ENCODE measurements around the gene NOL12.
"Not testable (repeated sequence)": the region's sequence is repeated elsewhere in the genome, so short reads cannot be mapped to it uniquely, and the experiment has no call there.

The NOL12 gene

DNA sequence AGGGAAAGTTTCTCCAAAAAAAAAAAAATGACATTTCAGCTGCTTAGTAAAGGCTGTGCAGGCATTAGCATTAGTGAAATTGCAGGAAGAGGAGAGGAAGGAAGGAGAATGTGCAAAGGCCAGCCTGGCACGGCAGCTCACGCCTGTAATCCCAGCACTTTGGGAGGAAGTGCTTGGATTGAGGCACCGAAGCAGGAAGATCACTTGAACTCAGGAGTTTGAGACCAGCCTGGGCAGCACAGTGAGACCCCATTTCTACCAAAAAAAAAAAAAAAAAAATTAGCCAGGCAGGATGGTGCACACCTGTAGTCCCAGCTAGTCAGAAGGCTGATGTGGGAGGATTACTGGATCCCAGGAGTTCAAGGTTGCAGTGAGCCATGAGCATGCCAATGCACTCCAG, 18.5 kb downstream of the NOL12 start:
- Mint-ChIP-seq H3K9me3 (no peaks in the 10 kb centered on the region), H3K27ac (no peak overlapping the region), H3K4me1 (peaks cover 0 to 2% of the 10 kb centered on the region in 2 donors), H3K36me3 (peaks cover 11 to 17% of the 10 kb centered on the region in 2 donors), H3K4me3 (no peak overlapping the region), H3K27me3 (no peaks in the 10 kb centered on the region)
- no peak for ATAC-seq (replicated peaks)
- no peak for DNase-seq

DNA sequence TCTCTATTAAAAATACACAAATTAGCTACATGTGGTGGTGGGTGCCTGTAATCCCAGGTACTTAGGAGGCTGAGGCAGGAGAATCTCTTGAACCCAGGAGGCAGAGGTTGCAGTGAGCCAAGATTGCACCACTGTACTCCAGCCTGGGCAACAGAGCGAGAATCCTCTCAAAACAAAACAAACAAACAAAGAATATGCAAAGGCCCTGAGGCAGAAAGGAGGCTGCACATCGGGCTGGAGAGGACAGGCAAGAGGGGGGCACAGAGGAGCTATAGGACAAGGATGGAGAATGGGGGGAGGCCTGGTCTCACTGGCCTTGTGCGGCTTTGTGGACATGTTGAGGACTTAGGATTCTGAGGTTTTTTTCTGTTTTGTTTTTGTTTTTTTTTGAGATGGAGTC, 19.1 kb downstream of the NOL12 start:
- Mint-ChIP-seq H3K36me3 (peaks cover 11 to 21% of the 10 kb centered on the region in 2 donors), H3K4me3 (no peak overlapping the region), H3K4me1 (peaks cover 0 to 2% of the 10 kb centered on the region in 2 donors), H3K27ac (no peak overlapping the region), H3K9me3 (no peaks in the 10 kb centered on the region), H3K27me3 (no peaks in the 10 kb centered on the region)
- ATAC-seq (replicated peaks) (no peak), DNase-seq (no peak)

DNA sequence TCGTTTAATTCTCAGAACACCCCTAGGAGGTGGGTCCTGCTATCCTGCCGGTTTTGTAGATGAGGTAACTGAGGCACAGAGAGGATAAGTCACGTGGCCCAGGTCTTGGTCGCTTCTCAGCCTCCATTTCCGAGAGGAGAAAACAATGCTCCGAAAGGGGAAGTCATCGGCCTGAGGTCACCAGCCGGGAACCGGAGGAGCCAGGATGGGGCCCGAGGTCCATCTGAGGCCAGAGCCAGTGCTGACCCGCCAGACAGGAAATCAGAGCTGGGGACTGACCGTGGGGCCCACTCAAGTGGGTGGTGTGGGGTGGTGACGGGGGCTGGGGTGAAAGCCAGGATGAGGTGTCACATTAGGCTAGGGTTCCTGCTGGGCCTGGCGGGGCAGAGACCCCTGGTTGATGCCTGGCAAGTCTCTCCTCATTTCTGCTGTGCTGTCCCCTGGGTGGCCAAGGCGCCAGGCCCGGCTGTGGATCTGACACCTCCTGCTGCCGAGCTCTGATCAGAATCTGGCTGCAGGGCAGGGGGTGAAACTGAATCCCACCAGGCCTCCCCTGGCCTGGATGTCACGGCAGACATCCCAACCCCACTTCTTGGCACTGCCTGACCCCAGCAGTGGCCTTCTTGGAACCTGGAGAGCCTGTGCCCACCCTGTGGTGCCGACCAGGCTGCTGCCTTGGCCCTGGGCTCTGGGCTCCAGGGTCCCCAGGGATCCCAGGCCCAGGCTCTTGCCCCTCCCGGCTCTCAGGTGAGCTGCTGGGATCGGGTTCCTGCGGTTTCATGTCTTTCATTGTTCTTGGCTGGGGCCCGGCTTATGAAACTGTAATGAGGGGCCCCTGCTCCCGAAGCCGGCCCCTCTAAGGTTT, 22.7 kb downstream of the NOL12 start:
- DNase-seq (no peak), ATAC-seq (replicated peaks) (no peak)
- Mint-ChIP-seq H3K4me3 (no peak overlapping the region), H3K36me3 (peaks cover 11 to 26% of the 10 kb centered on the region in 2 donors), H3K4me1 (peaks cover 4 to 6% of the 10 kb centered on the region in 2 donors), H3K27me3 (no peaks in the 10 kb centered on the region), H3K9me3 (no peaks in the 10 kb centered on the region), H3K27ac (peak overlapping the region; percentile 9)

DNA sequence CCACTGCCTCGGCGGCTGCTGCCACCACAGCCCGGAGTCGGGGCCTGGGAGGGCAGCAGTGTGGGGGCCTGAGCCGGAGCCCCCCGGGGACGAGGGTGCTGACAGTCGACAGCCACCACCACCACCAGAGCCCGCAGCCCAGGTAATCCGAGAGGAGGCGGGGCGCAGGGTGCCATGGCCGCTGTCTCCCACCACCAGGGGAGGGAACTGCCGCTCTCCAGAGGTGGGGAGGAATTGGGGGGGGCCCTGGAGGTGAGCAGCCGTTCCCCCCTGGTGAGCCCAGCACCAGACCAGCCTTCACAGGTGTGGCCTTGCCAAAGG, 23.3 kb downstream of the NOL12 start:
- Mint-ChIP-seq H3K27ac (no peak overlapping the region), H3K27me3 (no peaks in the 10 kb centered on the region), H3K9me3 (no peaks in the 10 kb centered on the region), H3K4me3 (no peak overlapping the region), H3K36me3 (peaks cover 10 to 23% of the 10 kb centered on the region in 2 donors), H3K4me1 (peaks cover 4 to 7% of the 10 kb centered on the region in 2 donors)
- ATAC-seq (replicated peaks) (no peak), DNase-seq (no peak)

DNA sequence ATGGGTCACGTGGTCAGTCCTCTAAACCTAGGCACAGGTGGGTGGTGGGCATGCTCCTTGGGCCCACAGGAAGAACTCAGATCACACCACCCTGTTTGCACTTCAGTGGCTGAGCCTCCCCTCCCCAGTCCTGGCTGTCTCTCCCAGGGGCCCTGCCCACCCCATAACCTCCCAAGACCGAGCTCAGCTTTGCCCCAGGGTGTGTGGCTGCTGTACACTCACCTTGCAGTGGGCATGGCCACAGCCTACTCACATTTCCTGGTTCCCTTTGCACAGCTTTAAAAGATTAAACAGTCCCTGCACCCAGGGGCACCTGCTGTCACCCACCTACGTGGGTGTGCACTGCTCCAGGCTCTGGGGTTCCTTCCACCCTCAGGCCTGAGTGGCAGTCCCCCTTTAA, 24.5 kb downstream of the NOL12 start:
- Mint-ChIP-seq H3K4me3 (no peak overlapping the region), H3K4me1 (peaks cover 2 to 7% of the 10 kb centered on the region in 2 donors), H3K36me3 (peaks cover 6 to 20% of the 10 kb centered on the region in 2 donors), H3K9me3 (no peaks in the 10 kb centered on the region), H3K27ac (no peak overlapping the region), H3K27me3 (no peaks in the 10 kb centered on the region)
- no peak for DNase-seq
- peak in 1 of 2 donors; percentile 8 for ATAC-seq (replicated peaks)

DNA sequence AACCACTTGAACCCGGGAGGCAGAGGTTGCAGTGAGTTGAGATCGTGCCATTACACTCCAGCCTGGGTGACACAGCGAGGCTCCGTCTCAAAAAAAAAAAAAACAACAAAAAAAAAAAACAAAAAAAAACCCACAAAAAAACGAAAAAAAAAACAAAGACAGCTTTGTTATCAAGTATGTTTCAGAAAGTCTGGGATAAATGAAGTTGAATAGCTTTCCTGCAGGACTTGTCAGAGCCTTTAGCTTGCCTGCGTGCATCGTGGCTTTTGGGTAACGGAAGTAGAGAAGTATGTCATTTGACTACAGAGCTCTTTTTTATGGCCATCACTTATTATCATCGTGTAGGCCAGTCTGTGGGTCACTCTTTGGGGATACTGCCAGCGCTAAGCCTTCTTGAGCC, 25.3 kb downstream of the NOL12 start:
- peaks cover 2 to 7% of the 10 kb centered on the region in 2 donors for H3K4me1 Mint-ChIP-seq
- no peak overlapping the region for H3K4me3 Mint-ChIP-seq
- H3K9me3 Mint-ChIP-seq: no peaks in the 10 kb centered on the region
- H3K27ac Mint-ChIP-seq: no peak overlapping the region
- peaks cover 0 to 16% of the 10 kb centered on the region in 2 donors for H3K36me3 Mint-ChIP-seq
- no peaks in the 10 kb centered on the region for H3K27me3 Mint-ChIP-seq
- ATAC-seq (replicated peaks): no peak
- no peak for DNase-seq

DNA sequence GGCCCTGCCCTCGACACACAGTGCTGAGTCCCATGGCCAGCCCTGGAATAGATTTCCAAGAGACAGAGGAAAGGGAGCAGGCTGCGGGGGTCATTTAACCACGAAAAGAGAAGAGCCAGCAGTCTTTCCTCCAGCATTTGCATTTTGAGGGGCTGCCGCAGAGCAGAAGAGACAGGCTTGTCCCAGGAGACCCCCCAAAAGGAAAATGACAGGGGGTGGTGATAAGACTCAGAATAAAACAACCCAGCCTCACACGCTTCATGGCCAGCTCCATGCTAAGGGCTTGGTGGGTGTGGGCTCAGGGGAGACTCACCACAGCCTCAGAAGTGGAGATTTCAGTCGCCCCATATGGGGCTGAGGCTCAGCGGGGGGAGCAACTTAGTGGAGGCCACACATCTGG, 27.6 kb downstream of the NOL12 start:
- Mint-ChIP-seq H3K36me3 (peaks cover 4 to 23% of the 10 kb centered on the region in 2 donors), H3K27me3 (no peaks in the 10 kb centered on the region), H3K9me3 (no peaks in the 10 kb centered on the region), H3K27ac (no peak overlapping the region), H3K4me3 (no peak overlapping the region), H3K4me1 (peaks cover 2 to 7% of the 10 kb centered on the region in 2 donors)
- DNase-seq: no peak
- no peak for ATAC-seq (replicated peaks)

DNA sequence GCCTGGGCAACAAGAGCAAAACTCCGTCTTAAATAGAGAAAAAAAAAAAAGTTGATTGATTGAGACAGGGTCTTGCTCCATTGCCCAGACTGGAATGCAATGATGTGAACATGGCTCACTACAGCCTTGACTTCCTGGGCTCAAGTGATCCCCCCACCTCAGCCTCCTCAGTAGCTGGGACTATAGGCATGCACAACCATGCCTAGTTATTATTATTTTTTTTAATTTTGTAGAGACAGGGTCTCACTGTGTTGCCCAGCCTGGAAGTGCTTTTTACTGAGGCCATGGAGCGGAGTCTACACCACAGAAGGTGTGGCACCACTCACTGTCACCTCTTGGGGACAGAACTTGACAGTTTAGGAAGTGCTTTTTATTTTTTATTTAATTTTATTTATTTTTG, 28.5 kb downstream of the NOL12 start:
- no peak for DNase-seq
- ATAC-seq (replicated peaks): no peak
- Mint-ChIP-seq H3K27me3 (no peaks in the 10 kb centered on the region), H3K4me3 (no peak overlapping the region), H3K9me3 (no peaks in the 10 kb centered on the region), H3K36me3 (peaks cover 4 to 23% of the 10 kb centered on the region in 2 donors), H3K27ac (no peak overlapping the region), H3K4me1 (peaks cover 2 to 7% of the 10 kb centered on the region in 2 donors)

DNA sequence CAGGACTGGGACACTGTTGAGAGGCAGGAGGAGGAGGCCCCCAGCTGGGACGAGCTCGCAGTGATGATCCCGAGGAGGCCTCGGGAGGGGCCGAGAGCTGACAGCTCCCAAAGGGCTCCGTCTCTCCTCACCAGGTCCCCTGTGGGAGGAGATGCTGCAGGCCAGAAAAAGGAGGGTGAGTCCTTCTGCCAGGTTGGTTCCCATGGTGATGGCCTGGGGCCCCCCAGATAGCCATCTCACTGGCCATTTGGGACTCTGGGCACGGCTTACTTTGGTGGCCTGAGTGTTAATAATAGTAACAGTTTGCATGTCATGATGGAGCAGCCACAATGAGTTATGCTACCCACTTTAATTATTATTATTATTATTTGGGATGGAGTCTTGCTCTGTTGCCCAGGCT, 29.6 kb downstream of the NOL12 start:
- Mint-ChIP-seq H3K9me3 (no peaks in the 10 kb centered on the region), H3K4me1 (peaks cover 2 to 7% of the 10 kb centered on the region in 2 donors), H3K36me3 (peaks cover 4 to 14% of the 10 kb centered on the region in 2 donors), H3K27ac (no peak overlapping the region), H3K27me3 (no peaks in the 10 kb centered on the region), H3K4me3 (no peak overlapping the region)
- ATAC-seq (replicated peaks): no peak
- DNase-seq: no peak

DNA sequence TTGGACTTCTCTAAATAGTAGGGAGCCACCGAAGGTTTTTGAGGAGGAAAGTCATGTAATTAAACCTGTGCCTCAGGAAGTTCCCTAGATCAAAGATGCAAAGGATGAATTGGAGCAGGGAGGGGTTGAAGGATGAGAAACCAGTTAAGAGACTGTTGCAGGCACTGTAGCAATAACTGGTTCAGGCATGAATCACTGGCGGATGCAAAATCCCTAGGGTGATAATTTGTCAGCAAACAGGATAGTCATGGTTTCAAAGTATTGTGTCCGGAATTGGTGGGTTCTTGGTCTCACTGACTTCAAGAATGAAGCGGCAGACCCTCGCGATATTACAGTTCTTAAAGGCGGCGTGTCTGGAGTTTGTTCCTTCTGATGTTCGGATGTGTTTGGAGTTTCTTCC, 30.6 kb downstream of the NOL12 start:
- Mint-ChIP-seq H3K4me3 (no peak overlapping the region), H3K27me3 (no peaks in the 10 kb centered on the region), H3K4me1 (peaks cover 2 to 7% of the 10 kb centered on the region in 2 donors), H3K9me3 (no peaks in the 10 kb centered on the region), H3K27ac (no peak overlapping the region), H3K36me3 (peaks cover 4 to 14% of the 10 kb centered on the region in 2 donors)
- ATAC-seq (replicated peaks) (no peak), DNase-seq (no peak)

DNA sequence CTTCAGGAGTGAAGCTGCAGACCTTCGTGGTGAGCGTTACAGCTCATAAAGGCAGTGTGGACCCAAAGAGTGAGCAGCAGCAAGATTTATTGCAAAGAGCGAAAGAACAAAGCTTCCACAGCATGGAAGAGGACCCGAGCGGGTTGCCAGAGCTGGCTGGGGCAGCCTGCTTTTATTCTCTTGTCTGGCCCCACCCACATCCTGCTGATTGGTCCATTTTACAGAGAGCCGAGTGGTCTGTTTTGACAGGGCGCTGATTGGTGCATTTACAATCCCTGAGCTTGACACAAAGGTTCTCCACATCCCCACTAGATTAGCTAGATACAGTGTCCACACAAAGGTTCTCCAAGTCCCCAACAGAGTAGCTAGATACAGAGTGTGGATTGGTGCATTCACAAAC, 31.1 kb downstream of the NOL12 start:
- not testable (repeated sequence) for H3K27me3 Mint-ChIP-seq; H3K9me3 Mint-ChIP-seq; DNase-seq; ATAC-seq (replicated peaks); H3K4me3 Mint-ChIP-seq; H3K4me1 Mint-ChIP-seq; H3K27ac Mint-ChIP-seq
- peaks cover 4 to 14% of the 10 kb centered on the region in 2 donors for H3K36me3 Mint-ChIP-seq

DNA sequence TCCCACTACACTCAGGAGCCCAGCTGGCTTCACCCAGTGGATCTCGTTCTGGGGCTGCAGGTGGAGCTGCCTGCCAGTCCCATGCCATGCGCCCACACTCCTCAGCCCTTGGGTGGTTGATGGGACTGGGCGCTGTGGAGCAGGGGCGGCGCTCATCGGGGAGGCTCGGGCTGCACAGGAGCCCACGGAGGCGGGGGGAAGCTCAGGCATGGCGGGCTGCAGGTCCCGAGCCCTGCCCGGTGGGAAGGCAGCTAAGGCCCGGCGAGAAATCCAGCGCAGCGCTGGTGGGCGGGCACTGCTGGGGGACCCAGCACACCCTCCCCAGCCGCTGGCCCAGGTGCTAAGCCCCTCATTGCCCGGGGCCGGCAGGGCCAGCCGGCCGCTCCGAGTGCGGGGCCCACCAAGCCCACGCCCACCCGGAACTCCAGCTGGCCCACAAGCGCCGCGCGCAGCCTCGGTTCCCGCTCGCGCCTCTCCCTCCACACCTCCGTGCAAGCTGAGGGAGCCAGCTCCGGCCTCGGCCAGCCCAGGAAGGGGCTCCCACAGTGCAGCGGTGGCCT, 31.7 kb downstream of the NOL12 start:
- not testable (repeated sequence) for H3K27ac Mint-ChIP-seq; H3K4me3 Mint-ChIP-seq; H3K4me1 Mint-ChIP-seq; H3K27me3 Mint-ChIP-seq; ATAC-seq (replicated peaks); DNase-seq; H3K9me3 Mint-ChIP-seq
- H3K36me3 Mint-ChIP-seq: peaks cover 4 to 14% of the 10 kb centered on the region in 2 donors

DNA sequence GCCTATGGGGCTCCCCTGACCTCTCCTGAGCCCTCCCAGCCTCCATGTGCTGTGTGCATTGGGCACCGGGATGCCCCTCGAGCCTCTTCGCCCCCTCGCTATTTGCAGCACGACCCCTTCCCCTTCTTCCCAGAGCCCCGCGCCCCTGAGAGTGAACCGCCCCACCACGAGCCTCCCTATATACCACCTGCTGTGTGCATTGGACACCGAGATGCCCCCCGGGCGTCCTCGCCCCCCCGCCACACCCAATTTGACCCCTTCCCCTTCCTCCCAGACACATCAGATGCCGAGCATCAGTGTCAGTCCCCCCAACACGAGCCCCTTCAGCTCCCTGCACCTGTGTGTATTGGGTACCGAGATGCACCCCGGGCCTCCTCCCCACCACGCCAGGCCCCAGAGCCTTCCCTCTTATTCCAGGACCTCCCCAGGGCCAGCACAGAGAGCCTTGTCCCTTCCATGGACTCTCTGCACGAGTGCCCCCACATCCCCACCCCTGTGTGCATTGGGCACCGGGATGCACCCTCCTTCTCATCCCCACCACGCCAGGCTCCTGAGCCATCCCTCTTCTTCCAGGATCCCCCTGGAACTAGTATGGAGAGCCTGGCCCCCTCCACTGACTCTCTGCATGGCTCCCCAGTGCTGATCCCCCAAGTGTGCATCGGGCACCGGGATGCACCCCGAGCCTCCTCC, 39.6 kb downstream of the NOL12 start:
- peaks cover 5 to 7% of the 10 kb centered on the region in 2 donors for H3K36me3 Mint-ChIP-seq
- H3K27me3 Mint-ChIP-seq: no peaks in the 10 kb centered on the region
- no peaks in the 10 kb centered on the region for H3K4me1 Mint-ChIP-seq
- DNase-seq: no peak
- H3K27ac Mint-ChIP-seq: no peak overlapping the region
- no peak for ATAC-seq (replicated peaks)
- no peaks in the 10 kb centered on the region for H3K9me3 Mint-ChIP-seq
- no peak overlapping the region for H3K4me3 Mint-ChIP-seq

DNA sequence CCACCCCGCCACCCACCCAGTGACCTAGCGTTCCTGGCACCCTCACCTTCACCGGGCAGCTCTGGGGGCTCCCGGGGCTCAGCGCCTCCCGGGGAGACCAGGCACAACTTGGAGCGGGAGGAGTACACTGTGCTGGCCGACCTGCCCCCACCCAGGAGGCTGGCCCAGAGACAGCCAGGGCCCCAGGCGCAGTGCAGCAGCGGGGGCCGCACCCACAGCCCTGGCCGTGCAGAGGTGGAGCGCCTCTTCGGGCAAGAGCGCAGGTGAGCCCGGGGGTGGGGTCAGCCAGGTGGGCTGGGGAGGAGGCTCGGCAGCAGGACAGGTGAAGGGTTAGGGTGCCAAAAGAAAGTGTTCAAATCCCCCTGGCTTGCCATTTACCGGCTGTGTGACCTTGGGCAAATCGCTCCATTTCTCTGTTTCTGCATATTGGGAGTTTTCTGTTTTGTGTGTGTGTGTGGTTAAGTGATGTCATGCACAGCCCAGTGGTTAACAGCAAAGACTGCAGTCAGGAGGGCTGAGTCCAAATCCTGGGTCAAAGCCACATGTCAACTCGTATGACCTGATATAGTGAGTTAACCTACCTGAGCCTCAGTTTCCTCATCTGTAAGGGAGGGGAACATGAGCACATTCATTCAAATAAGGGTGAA, 40.2 kb downstream of the NOL12 start:
- Mint-ChIP-seq H3K4me1 (no peaks in the 10 kb centered on the region), H3K27me3 (no peaks in the 10 kb centered on the region), H3K36me3 (peaks cover 5 to 7% of the 10 kb centered on the region in 2 donors), H3K4me3 (no peak overlapping the region), H3K9me3 (no peaks in the 10 kb centered on the region), H3K27ac (no peak overlapping the region)
- ATAC-seq (replicated peaks) (peak in 1 of 2 donors; percentile 47), DNase-seq (no peak)

Data from stimulated activated naive B cell treated with anti-CD40 and anti-IgM and Interleukin-4, amounts not matched to agents 10 μg/mL and 1 μg/mL and 100 μg/mL, for 72 hours (primary cell).